Stimulated activated CD8-positive, alpha-beta memory T cell treated with anti-CD3 and anti-CD28 coated beads, Interleukin-15, amount 100 ng/mL, for 1 hour (primary cell): ENCODE results near the gene ZRSR2.
"Not testable (repeated sequence)": the region's sequence is repeated elsewhere in the genome, so short reads cannot be mapped to it uniquely, and the experiment has no call there.

Source experiments
- DNase-seq: peaks from one replicate; pipeline ENCODE4 v3.0.0-alpha.2; 2020; ENCODE audit warnings: low read depth

ZRSR2 gene

DNA sequence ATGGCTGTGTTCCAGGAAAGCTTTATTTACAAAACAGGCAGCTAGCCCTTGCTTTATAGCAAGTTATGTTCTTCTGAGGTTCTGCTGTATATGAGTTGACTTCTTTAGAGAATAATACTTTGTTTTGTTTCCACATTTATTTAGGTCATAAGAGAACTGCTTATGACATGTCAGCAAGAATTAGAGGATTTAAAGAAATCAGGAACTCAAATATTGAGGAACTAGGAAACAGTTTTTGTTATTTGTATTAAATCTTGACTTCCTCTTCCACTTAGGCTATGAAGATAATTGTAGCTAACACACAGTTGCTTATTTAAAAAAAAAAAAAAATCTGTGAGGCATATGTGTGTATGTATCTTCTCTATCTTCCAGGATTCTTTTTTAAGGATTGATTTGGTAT, 14.3 kb downstream of the ZRSR2 start:
- DNase-seq: no peak

DNA sequence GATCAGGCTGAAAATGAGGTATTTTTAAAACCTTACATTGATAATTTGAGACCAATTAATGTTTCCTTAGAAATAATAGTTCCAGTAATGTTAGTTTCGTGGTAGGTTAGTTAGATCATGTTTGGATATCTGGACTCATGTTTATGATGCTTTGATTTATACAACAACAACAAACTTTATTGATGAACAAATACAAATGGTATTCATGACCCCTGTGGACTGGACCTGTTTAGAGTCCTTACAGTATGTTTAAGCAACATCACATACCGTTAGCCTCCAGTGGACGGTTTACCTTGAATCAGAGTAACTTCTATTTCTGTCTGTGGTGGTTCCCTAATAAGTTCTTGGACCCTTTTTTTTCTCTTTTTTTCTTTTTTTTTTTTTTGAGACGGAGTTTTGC, 18.0 kb downstream of the ZRSR2 start:
- DNase-seq: no peak

DNA sequence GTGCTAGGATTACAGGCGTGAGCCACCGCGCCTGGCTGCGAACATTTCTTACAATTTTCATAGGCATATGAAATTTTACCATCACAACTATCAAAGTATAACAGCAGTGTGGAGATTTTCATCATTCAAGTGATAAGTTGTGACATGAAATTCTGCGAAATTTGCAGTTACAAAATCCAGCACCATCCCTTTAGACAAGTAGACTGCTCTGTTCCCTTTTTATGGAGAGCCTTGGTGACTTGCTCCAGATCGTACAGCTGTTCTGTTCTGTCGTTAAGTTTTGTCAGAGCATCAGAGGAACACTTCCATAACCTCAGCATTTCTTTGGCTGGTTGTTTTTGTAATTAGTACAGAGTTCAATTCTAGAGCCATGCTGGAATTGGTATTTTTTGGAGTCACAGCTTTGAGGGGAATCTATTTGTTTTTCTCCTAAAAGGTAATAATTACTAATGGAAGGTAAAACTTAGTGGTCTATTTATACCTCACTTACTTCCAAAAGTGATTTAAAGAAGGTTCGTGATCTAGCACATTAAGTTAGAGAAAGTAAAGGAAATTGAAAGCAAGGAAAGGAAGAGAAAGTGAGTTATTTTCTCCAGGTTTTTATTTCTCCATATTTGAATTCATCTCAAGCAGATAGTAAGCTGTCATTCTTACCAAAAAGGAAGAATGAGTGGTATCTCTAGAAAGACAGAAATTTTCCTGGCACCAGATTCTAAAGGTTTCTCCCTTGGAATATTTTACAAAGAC, 22.1 kb downstream of the ZRSR2 start:
- DNase-seq: no peak

DNA sequence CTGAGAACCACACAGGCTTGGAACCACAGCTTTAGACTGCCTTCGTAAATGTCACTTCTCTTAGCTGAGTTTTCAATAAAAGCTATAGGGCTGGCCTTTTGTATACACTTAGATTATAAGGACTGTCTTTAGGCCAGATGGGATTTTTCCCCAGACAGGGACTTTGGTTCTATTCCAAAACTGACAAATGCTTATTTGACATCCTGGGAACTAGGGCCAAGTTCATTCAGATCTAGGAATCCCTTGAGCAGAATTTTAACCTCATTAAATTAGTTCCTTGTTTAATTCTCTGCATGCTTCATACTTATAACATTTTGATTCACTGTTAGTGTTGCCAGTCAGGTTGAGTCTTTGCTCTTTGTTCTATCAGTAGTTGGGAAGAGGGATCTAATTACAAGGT, 23.1 kb downstream of the ZRSR2 start:
- no peak for DNase-seq

DNA sequence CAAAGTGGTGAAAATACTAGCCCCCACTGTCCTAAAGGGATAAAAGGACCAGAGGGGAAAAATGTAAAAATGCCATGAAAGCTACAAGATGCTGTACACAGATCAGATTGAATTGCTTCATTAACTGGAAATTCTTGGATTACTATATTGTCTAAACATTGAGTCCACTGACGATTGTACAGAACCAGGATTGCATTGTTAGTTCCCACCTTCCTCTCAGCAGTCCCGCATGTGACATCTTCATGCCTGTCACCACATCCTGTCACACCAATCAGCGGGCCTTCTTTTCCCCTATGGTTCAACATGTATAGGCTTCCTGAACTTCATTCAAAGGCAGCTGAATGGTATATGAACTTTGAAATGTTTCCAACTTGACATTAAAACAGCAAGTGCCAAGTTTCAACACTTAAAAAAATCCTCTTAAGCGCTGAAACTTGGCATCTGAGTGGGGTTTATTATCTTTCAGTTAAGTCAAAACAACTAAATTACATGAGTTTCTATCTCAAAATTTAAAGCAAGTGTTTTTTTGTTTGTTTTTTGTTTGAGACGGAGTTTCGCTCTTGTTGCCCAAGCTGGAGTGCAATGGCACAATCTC, 24.6 kb downstream of the ZRSR2 start:
- no peak for DNase-seq

DNA sequence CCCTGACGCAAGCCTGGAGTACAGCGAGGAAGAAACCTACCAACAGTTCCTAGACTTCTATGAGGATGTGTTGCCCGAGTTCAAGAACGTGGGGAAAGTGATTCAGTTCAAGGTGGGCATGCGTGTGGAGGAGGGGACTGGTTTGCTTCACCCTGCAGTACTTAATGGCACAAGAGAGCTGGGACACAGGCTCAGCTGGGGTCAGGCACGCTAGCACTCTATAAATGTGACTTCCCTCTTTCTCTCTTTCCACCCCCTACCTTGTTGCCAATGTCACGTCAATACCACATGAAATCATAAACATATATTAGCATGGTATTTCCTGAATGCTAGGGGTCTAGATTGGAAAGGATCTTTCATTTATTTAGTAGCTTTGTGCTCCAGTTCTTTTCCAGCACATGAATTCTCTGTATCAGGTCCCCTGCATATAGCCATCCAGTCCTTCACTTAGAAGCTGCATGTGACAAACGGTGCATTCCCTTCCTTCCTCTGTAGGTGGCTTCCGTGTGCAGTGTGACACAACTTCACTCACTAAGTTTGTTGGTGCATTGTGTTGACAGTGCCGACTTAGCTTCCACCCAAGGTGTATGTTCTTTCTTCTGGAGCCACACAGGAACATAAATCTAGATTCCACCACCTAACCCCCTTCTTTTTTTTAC, 25.6 kb downstream of the ZRSR2 start:
- no peak for DNase-seq

DNA sequence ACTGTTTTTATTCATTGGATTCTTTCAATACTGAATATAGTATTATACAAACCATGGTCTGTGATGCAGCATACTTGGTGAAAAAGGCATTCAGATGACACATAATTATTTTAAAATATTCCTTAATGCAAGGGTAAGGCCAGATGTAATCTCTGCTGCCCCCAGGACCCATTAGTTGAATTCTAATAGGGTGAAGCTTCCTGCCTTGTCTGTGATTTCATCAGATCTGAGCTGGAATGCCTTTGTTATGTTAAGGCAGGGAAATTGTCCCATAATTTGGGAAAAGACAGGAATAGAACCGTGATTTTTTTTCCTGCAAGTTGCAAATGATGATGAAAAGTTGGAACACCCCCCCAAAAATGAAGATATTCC, 26.1 kb downstream of the ZRSR2 start:
- no peak for DNase-seq

DNA sequence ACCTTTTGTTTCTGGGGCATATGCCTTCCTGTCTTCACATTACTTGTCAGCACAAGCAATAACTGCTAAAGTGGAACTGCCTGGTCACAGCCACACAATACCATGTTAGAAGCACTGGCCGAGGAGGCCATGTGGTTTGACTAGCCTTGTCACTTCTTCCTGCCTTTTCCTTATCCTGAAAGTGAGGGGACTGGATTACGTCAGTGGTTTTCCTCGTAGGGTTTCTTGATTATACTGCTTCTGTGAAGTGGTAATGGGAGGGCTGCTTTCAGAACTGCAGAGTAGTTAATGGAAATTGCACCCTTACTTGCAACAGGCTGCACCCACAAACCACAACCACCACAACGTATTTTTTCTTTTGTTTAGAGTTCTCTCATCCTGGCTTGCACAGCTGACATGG, 26.6 kb downstream of the ZRSR2 start:
- DNase-seq: no peak

DNA sequence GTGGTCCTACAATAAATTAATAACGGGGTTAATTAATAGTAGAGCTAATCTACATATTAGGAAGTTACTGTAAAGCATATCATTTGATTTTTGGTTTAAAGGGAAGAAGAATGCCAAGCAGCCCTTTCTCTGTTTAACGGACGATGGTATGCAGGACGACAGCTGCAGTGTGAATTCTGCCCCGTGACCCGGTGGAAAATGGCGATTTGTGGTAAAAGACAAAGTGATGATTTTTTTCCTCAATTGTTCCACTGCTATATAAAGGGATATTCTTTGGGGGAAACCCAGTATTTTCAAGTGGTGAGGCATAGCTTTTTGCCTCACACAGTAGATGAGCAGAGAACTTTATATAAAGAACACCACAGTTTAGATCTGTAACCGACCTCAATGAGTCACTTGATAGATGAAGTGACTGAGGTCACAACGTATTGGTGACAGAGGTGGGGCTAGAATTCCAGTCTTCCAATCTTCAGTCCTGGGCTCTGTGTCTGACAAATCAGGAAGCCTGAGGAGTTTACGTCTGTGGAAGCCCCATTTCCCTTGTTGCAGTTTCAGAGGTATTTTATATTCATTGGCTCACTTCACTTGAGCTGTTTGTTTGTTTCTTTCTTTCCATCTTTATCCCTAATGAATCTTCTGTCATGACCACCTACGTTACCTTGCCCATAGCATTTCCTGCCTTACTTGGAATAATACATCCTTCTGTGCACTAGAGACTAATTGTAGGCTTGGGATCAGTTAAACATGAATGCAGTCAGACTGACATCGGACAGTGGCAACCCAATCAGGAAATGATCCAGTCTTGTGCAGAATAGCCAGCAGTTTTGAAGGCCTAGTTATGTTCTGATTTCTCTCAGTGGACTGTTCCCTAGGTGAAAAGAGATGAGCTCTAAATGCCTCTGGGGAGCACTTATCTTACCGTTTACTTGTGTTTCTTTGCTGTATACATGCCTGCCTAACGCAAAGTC, 30.1 kb downstream of the ZRSR2 start:
- no peak for DNase-seq

DNA sequence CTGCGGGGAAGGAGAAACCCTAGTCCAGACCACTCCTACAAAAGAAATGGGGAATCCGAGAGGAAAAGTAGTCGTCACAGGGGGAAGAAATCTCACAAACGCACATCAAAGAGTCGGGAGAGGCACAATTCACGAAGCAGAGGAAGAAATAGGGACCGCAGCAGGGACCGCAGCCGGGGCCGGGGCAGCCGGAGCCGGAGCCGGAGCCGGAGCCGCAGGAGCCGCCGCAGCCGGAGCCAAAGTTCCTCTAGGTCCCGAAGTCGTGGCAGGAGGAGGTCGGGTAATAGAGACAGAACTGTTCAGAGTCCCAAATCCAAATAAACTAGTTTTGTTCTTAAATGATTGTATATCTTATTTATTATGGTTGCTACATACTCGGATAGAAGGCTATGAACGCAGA, 32.6 kb downstream of the ZRSR2 start:
- no peak for DNase-seq

DNA sequence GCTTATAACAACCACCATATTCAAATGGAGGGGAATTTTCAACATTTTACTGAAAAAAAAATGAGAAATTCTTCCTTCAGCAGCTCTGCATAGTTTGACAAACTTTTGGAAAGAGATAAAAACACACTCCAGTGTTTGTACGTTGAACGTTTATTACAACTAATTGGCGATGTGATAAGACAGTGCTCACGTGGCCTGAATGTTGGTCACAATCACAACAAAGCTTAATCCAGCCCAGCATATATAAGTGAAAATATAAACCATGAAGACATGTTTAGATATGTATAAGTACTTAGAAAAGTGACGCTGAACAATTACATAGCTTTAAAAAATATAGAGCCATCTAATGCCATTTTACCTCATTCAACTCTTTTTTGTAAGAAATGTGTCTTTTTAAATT, 35.7 kb downstream of the ZRSR2 start:
- DNase-seq: no peak

DNA sequence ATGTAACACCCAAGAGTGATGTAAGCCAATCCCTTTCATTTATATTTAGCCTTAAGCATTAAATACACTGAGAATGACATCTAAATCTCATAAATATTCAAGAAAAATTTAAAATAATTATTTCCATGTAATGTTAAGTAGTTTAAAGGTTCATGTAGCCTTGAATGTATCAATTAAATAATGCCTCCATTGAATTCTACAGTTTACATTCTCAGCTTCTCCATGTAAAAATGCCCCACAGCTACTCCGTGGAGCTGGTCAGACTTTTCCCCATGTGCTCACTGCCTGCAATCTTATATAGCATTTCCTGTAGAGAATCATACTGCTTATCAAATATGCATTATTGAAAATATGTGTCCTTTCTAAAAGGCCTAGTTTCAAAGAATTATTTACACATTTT, 38.9 kb downstream of the ZRSR2 start:
- DNase-seq: no peak

DNA sequence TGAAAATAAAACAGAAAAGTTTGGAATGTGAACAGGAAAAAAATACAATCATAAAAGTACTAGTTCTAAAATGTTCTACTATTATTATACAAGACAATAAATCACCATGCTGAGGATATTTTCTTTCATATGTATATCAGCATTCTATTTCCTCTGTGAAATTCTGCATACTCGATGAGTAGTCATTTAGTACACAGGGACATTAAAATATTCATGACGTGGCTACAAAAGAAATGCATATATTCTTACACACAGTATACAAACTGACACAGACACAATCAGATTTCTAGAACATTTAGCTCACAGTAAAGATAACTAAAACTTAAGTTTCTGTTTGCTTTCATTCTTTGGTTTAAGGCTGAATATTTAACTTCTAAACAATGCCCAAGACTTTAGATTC, 41.1 kb downstream of the ZRSR2 start:
- DNase-seq: not testable (repeated sequence)

DNA sequence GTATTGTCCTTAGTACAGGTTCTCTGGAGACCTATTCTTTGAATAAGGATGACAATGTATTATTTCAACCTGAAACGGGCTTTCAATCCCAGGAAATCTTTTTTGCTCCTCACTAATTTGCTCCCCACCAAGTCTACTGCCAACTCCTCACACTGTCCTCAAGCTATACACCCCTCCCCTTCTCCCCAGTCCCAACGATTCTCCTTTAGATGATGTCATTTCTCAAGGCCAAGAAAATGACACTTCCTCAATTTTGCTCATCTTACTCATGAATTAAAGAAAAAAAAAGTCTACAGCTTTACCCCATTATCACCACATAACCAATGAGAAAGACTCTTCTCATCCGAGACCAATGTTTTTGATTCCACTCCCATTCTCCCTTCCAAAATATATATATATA, 43.8 kb downstream of the ZRSR2 start:
- no peak for DNase-seq

DNA sequence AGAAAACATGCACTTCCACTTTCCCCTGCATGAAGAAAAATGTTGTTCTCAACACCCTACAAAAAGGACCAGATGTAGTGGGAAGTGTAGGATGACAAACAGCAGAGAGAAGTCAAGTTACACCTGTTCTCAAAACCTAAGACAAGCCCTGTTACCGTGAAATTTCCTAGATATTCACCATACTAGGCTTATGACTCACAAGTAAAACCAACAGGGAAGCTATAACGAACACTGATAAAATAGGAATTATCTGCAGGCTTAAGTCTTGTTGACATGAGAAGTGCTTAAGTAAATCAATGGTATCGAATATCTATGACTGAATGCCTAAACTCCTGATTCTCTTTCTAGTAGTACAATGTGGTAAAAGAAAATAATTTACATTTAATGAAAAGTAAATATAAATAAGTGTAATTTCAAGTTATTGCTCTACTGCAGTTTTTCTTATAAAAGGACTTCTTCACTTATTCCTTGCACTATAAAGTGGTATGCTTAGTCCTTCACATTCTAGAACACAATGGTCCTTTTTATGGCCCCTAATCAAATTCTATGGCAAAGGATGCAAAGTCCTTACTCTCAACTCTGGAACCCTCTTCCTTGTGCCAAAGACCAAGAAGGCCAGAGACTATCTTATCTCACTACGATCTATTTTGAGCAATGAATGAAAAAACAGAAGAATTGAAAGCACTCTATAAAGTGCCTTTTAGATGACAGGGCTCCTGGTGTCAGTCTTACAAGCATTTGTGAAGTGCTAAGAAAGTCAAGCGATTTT, 44.7 kb downstream of the ZRSR2 start:
- DNase-seq: no peak

DNA sequence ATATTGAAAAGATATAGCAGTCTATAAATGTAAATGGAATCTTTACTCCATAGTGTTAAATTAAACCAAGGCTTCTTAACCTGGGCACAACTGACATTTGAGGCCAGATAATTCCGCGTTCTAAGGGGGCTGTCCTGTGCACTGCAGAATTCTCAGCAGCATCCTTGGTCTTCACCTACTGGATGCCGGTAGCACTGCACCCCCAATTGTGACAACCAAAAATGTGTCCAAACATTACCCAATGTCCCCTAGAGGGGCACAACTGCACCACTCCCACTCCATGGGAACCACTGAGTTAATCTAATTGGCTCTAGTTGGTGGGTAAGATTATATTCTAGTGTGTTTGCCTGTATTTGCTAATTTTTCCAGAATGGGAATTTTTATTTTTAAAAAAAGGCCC, 47.7 kb downstream of the ZRSR2 start:
- DNase-seq: no peak

DNA sequence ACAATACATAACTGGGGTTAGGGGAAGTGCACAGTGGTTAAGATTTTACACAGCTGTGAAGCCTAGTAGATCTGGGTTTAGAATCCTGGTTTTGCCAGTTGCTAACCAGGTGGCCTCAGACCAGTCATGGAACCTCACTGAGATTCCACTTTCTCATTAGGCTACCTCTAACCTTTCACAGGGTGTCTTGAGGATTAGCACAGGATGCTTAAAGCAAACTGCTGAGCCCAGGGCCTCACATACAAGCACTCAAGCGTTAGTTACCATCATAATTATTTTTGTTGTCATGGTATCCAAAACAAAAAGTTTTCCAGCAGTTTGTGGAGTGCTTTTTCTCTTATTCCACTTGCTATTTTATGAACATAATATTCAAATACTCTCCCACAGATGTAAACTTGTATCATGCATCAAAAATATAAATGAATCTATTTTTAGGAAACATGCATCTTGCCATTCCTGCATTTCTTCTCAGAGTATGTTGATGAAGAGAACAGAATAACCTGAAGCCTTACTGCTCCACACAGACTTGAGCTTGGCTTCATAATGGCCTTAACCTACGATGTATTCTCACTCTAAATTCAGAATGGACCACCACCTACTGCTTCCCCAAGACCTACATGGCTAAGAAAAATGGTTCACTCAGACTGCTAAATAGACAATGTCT, 51.7 kb downstream of the ZRSR2 start:
- no peak for DNase-seq

DNA sequence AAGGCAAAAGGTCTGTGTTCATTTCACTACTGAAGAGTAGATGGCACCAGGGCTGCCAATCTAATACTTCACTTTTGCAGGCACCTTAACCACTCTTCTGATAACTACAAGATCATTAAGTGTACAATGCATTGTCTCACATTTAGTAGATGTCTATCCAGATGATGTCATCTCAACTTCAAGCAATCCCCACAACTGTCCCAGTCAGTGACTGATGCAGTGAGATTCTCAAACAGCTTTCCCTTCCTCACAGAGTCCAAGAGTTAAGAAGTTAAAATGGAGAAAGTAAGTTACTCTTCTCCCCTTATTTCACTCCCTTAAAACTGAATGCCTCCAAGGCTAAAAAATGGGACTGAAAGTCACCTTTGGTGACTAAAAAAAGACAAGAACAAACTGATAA, 53.7 kb downstream of the ZRSR2 start:
- no peak for DNase-seq

DNA sequence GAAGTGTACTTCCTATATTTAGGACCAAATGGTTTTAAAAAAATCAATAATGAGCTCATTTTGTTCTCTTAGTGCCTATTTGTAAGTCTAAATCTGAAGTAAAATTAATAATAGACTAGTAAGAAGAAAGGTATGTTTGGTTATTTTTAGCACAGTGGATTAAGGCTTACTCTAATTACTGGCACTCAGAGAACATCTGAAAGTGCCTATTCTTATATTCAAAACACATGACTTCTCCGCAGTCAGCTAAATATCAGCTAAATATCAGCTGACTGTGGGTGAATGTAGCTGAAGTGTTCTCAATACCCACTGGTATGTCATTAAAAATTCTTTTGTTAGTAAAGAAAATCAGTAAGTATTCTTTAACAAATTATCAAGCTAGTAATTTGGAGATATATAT, 58.3 kb downstream of the ZRSR2 start:
- DNase-seq: no peak

DNA sequence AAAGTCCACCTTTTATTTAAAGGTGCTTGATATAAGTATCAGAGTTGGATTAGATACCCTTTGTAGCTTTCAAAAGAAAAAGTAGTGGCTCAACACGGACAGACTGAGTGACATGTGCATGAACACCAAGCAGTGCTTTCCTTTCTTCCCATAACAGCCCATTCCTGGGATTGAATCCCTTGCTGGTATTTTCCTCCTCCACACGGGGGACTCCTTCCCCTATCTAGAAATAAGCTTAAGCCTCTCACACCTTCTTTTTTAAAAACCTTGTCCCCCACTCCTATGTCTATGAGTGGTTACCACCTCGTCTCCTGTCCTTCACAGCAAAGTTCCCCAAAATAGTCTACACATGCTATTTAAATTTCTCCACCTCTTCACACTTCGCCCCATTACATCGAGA, 59.3 kb downstream of the ZRSR2 start:
- DNase-seq: no peak

DNA sequence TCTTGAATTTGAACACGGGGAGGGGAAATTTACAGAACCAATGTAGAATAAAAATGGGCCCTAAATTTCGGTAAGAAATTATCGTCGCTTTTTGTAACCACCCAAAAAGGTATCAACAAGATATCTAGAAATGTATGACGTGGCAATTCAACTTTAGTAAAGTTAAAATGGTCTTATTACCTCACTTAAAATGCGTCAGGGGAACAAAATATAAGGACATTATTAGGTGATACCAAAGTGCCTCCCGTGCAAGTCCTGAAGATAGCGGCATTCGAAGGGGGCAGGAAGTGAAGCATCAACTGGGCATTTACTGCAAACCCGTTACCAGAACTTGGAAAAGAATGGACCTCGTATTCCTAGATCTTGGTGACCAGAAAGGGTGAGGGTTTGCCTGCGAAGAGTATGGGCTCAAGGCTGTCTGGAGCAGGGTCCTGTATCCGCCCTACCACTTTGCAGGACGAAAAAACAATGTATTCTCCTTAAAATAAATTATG, 63.3 kb downstream of the ZRSR2 start:
- DNase-seq: no peak
